Glutamatergic neuron (in vitro differentiated cells): ENCODE measurements around the gene MAPKAP1. TPM values are rescaled to one million over a fixed set of nuclear protein-coding genes. Genes with fewer than 3 reads are reported as not detected.

Experiments
- DNase-seq: peaks from one replicate; pipeline ENCODE4 v3.0.0; 2022
- H3K27ac Mint-ChIP-seq: one replicate; pipeline ENCODE4 v1.8.0; 2020; ENCODE audit warnings: mild to moderate bottlenecking, mixed read lengths, inconsistent platforms; ENCODE audit not compliant: unreplicated experiment
- H3K27me3 Mint-ChIP-seq: one replicate; pipeline ENCODE4 v1.8.0; 2020; ENCODE audit warnings: mild to moderate bottlenecking, moderate library complexity, mixed read lengths, inconsistent platforms; ENCODE audit not compliant: unreplicated experiment
- H3K36me3 Mint-ChIP-seq: one replicate; pipeline ENCODE4 v1.8.0; 2020; ENCODE audit warnings: mild to moderate bottlenecking, mixed read lengths, inconsistent platforms; ENCODE audit not compliant: unreplicated experiment
- H3K4me1 Mint-ChIP-seq: one replicate; pipeline ENCODE4 v1.8.0; 2020; ENCODE audit warnings: mild to moderate bottlenecking, low read depth, mixed read lengths, inconsistent platforms; ENCODE audit not compliant: unreplicated experiment
- H3K4me3 Mint-ChIP-seq: one replicate; pipeline ENCODE4 v1.8.0; 2020; ENCODE audit warnings: mild to moderate bottlenecking, mixed read lengths, inconsistent platforms; ENCODE audit not compliant: unreplicated experiment
- H3K9me3 Mint-ChIP-seq: one replicate; pipeline ENCODE4 v1.8.0; 2020; ENCODE audit warnings: mild to moderate bottlenecking, moderate library complexity, mixed read lengths, inconsistent platforms; ENCODE audit not compliant: unreplicated experiment
- CTCF ChIP-seq: fragments of 200-600 bp; sonication (generic); IDR thresholded peaks from one replicate; pipeline ENCODE4 v1.5.0; 2021; ENCODE audit not compliant: partially characterized antibody, unreplicated experiment
- total RNA-seq: library from RNA; stranded (reverse); fragmentation: NEBNext Ultra II Directional; extraction: Animal tissue kit (Norgen Biotek cat#: 25700); gene quantifications from one replicate; pipeline ENCODE4 v1.2.1, GENCODE V29; 2021; ENCODE audit not compliant: unreplicated experiment

Gene MAPKAP1
- total RNA-seq, 1 donor from 2014 or later, result 59.6 TPM

- Mint-ChIP-seq H3K27ac (no peak overlapping the region), H3K4me1 (peaks cover 5% of the 10 kb centered on the region), H3K9me3 (no peaks in the 10 kb centered on the region), H3K27me3 (peaks cover 2% of the 10 kb centered on the region), H3K36me3 (no peaks in the 10 kb centered on the region), H3K4me3 (no peak overlapping the region)
- DNase-seq, result no peak
- TF ChIP-seq CTCF, result no peak
Measured at GRCh38 chr9:125551781-125552180, 155.2 kb downstream of the MAPKAP1 start.

GRCh38 chr9:125549891-125550885 lies 156.8 kb downstream of the MAPKAP1 start:
- Mint-ChIP-seq H3K4me1 (peaks cover 5% of the 10 kb centered on the region), H3K27ac (no peak overlapping the region)

GRCh38 chr9:125549465-125549871 lies 157.5 kb downstream of the MAPKAP1 start:
- no peak for TF ChIP-seq CTCF
- no peaks in the 10 kb centered on the region for H3K9me3 Mint-ChIP-seq
- no peak for DNase-seq

More at GRCh38 chr9:125549891-125550885, 156.8 kb downstream of the MAPKAP1 start:
- no peak for TF ChIP-seq CTCF
- Mint-ChIP-seq H3K36me3 (no peaks in the 10 kb centered on the region), H3K27me3 (peaks cover 2% of the 10 kb centered on the region), H3K9me3 (no peaks in the 10 kb centered on the region), H3K4me3 (no peak overlapping the region)
- DNase-seq, result no peak

GRCh38 chr9:125549039-125549438 lies 158.0 kb downstream of the MAPKAP1 start:
- H3K36me3 Mint-ChIP-seq, result no peaks in the 10 kb centered on the region
- no peak for TF ChIP-seq CTCF
- H3K9me3 Mint-ChIP-seq, result no peaks in the 10 kb centered on the region
- H3K4me3 Mint-ChIP-seq, result no peak overlapping the region
- DNase-seq, result no peak
- H3K4me1 Mint-ChIP-seq, result peaks cover 5% of the 10 kb centered on the region
- H3K27me3 Mint-ChIP-seq, result peaks cover 2% of the 10 kb centered on the region
- H3K27ac Mint-ChIP-seq, result no peak overlapping the region

More at GRCh38 chr9:125549465-125549871, 157.5 kb downstream of the MAPKAP1 start:
- no peaks in the 10 kb centered on the region for H3K36me3 Mint-ChIP-seq
- H3K4me3 Mint-ChIP-seq, result no peak overlapping the region
- H3K4me1 Mint-ChIP-seq, result peaks cover 5% of the 10 kb centered on the region
- no peak overlapping the region for H3K27ac Mint-ChIP-seq
- H3K27me3 Mint-ChIP-seq, result peaks cover 2% of the 10 kb centered on the region

- H3K9me3 Mint-ChIP-seq, result no peaks in the 10 kb centered on the region
Measured at GRCh38 chr9:125548141-125548540, 158.9 kb downstream of the MAPKAP1 start.

More at GRCh38 chr9:125548141-125548540, 158.9 kb downstream of the MAPKAP1 start:
- no peak for TF ChIP-seq CTCF
- peaks cover 2% of the 10 kb centered on the region for H3K27me3 Mint-ChIP-seq
- H3K27ac Mint-ChIP-seq, result no peak overlapping the region
- H3K36me3 Mint-ChIP-seq, result no peaks in the 10 kb centered on the region
- H3K4me1 Mint-ChIP-seq, result peaks cover 5% of the 10 kb centered on the region
- H3K4me3 Mint-ChIP-seq, result no peak overlapping the region
- DNase-seq, result no peak
